ENCODE results near the gene PRKCH. TPM values are rescaled to one million over a fixed set of nuclear protein-coding genes. Genes with fewer than 3 reads are reported as not detected.

Gene PRKCH
- total RNA-seq, 5 donors from 2014 or later (not counting 1 experiment from before 2014, with no cell fraction given), result 267 to 436 (median 326) TPM

DNA sequence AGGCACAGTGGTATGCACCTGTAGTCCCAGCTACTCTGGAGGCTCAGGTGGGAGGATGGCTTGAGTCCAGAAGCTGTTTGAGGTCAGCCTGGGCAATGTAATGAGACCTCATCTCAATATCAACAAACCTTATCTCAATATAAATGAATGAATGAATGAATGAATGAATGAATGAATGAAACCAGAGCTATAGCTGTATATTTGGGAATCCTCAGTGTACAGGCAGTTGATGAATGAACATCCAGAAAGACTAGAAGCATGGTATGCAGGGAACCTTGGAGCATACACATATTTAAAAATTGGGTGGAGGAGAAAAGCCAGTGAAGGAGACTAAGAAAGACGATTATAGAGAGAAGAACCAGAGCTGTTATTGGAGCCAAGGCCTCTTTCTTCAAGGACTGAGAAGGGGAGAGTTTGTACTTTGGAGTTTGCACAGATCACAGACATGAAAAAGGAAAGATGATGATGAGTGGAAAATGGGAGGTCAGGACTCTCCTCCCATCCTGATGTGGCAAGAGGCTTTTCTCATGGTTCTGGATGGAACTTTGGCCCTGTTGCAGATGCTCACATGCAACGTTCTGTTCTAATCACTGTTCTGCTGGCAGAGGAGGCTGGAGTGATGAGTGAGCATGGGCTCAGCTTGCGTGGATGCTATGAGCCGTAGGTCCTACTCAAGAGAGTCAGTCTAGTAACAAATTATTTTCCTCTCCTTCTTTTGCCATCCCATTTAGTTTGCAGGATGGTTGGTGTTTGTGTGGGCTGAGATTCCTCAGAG lies 114.4 kb downstream of the PRKCH start:
- no peaks in the 10 kb centered on the region for H3K9me3 ChIP-seq
- H3K27me3 ChIP-seq (replicated peaks in 1 of 2; ENCODE audit: control insufficient read depth in 2 of 2, extremely low read depth in 1 of 2, insufficient read depth in 2 of 2, low read length in 1 of 2), result no peaks in the 10 kb centered on the region
- H3K4me3 ChIP-seq (ENCODE audit: control insufficient read depth in 1 of 2, extremely low read depth in 1 of 2, low read length in 1 of 2), result no peak overlapping the region
- Mint-ChIP-seq H3K4me1 (peaks cover 94 to 99% (median 94%) of the 10 kb centered on the region in 3 donors), H3K27me3 (no peaks in the 10 kb centered on the region), H3K9me3 (peaks cover 0 to 6% (median 0%) of the 10 kb centered on the region in 3 donors), H3K36me3 (peaks cover 31% of the 10 kb centered on the region), H3K27ac (peak overlapping the region; percentile 89 to 93), H3K4me3 (no peak overlapping the region)
- DNase-seq (no peak), ATAC-seq (replicated peaks in 1 of 4) (no peak)
- 29% methylated on average over 1 of the region's 4 CpGs for WGBS (ENCODE audit: insufficient coverage)
- ChIA-PET POLR2A (interaction anchor here (0.5 to 1.2 kb wide), 4 partner anchors 9 to 328 kb away, joined by 4 to 9 read pairs (median 4); no protein-coding TSS in a partner anchor), CTCF (no interaction called here)
- peaks cover 0 to 14% of the 10 kb centered on the region in 2 donors for H3K36me3 ChIP-seq (ENCODE audit: control insufficient read depth in 2 of 2, extremely low read depth in 1 of 2, insufficient read depth in 1 of 2, low read length in 1 of 2)
- H3K27ac ChIP-seq (ENCODE audit: low read length), result peak overlapping the region; percentile 46
- H3K4me1 ChIP-seq (ENCODE audit: control insufficient read depth in 1 of 2, extremely low read depth in 1 of 2, insufficient read depth in 2 of 2, low read length in 2 of 2), result peaks cover 65 to 71% of the 10 kb centered on the region in 2 experiments

DNA sequence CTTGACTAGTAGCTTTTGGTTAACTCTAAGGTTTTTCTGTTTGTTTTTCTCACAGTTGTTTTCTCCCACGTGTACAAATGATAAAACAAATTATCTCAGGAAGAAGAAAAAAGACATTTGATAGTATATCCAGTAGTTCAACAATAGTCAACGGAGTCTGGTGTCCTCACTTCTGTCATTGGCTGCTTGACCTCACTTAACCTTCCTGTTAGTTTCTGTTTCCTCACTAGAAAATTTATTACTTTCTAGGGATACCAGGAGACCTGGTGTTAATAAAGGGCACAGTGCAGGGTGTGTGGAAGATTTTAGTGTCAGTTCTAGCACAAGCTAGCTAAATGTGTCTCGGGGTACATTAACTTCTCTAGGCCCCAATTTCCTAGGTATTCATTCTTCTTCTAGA lies 116.0 kb downstream of the PRKCH start:
- no peak overlapping the region for H3K4me3 ChIP-seq (ENCODE audit: control insufficient read depth in 1 of 2, extremely low read depth in 1 of 2, low read length in 1 of 2)
- no peaks in the 10 kb centered on the region for H3K9me3 ChIP-seq
- H3K27ac ChIP-seq (ENCODE audit: low read length), result peak overlapping the region; percentile 77
- Mint-ChIP-seq H3K27me3 (no peaks in the 10 kb centered on the region), H3K4me1 (peaks cover 90 to 98% (median 93%) of the 10 kb centered on the region in 3 donors), H3K4me3 (peak overlapping the region; percentile 28 to 84 (median 69)), H3K27ac (peak overlapping the region; percentile 93 to 96), H3K36me3 (peaks cover 25% of the 10 kb centered on the region), H3K9me3 (no peaks in the 10 kb centered on the region)
- H3K36me3 ChIP-seq (ENCODE audit: control insufficient read depth in 2 of 2, extremely low read depth in 1 of 2, insufficient read depth in 1 of 2, low read length in 1 of 2), result peaks cover 0 to 10% of the 10 kb centered on the region in 2 donors
- H3K27me3 ChIP-seq (replicated peaks in 1 of 2; ENCODE audit: control insufficient read depth in 2 of 2, extremely low read depth in 1 of 2, insufficient read depth in 2 of 2, low read length in 1 of 2), result no peaks in the 10 kb centered on the region
- CTCF ChIA-PET, result interaction anchor here (0.7 kb wide), 2 partner anchors 13 to 57 kb away, joined by 3 read pairs; no protein-coding TSS in a partner anchor
- DNase-seq (no peak), ATAC-seq (replicated peaks in 1 of 4) (no peak)
- POLR2A ChIA-PET, result interaction anchor here in 1 of 2 donors (0.7 to 1.0 kb wide), 2 partner anchors 156 to 325 kb away, joined by 3 to 13 read pairs; partner anchors contain the start of gene TMEM30B
- H3K4me1 ChIP-seq (ENCODE audit: control insufficient read depth in 1 of 2, extremely low read depth in 1 of 2, insufficient read depth in 2 of 2, low read length in 2 of 2), result peaks cover 68 to 75% of the 10 kb centered on the region in 2 experiments
- WGBS (ENCODE audit: insufficient coverage), result no CpG with 5 or more reads among the region's 3 CpGs

DNA sequence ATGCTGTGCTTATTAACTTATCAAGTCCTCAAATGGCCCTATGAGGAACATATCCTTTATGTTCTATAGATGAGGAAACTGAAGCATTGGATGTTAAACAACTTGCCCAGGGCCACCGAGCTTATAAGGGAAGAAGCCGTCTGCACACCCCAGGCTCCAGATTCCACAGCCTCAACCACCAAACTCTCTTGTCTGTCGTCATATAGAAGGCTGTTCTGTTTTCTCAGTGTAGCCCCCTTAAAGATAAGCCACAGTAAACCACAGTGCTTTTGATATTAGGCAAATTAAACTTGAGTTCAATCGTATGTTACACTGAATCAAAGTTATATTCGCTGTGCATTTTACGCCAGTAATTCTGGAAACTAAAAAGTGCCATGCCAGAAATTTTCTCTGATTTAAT lies 116.7 kb downstream of the PRKCH start:
- WGBS (ENCODE audit: insufficient coverage), result no CpG with 5 or more reads among the region's 6 CpGs
- peak overlapping the region; percentile 77 for H3K27ac ChIP-seq (ENCODE audit: low read length)
- H3K9me3 ChIP-seq, result no peaks in the 10 kb centered on the region
- Mint-ChIP-seq H3K9me3 (no peaks in the 10 kb centered on the region), H3K27ac (peak overlapping the region; percentile 93 to 96), H3K4me3 (peak overlapping the region; percentile 63 to 84 (median 69)), H3K4me1 (peaks cover 89 to 96% (median 94%) of the 10 kb centered on the region in 3 donors), H3K27me3 (no peaks in the 10 kb centered on the region), H3K36me3 (peaks cover 24% of the 10 kb centered on the region)
- peaks cover 0 to 10% of the 10 kb centered on the region in 2 donors for H3K36me3 ChIP-seq (ENCODE audit: control insufficient read depth in 2 of 2, extremely low read depth in 1 of 2, insufficient read depth in 1 of 2, low read length in 1 of 2)
- H3K4me1 ChIP-seq (ENCODE audit: control insufficient read depth in 1 of 2, extremely low read depth in 1 of 2, insufficient read depth in 2 of 2, low read length in 2 of 2), result peaks cover 69 to 75% of the 10 kb centered on the region in 2 experiments
- peak in 1 of 4 experiments; percentile 44 for ATAC-seq (replicated peaks in 1 of 4)
- peak in 7 of 35 experiments; percentile 16 to 49 (median 26) for DNase-seq
- H3K27me3 ChIP-seq (replicated peaks in 1 of 2; ENCODE audit: control insufficient read depth in 2 of 2, extremely low read depth in 1 of 2, insufficient read depth in 2 of 2, low read length in 1 of 2), result no peaks in the 10 kb centered on the region
- H3K4me3 ChIP-seq (ENCODE audit: control insufficient read depth in 1 of 2, extremely low read depth in 1 of 2, low read length in 1 of 2), result no peak overlapping the region
- ChIA-PET CTCF (no interaction called here), POLR2A (interaction anchor here in 1 of 2 donors (1.0 kb wide), 1 partner anchor 157 kb away, joined by 13 read pairs; the partner anchor contains the start of gene TMEM30B)

GRCh38 chr14:61438497-61438859 lies 117.1 kb downstream of the PRKCH start:
- H3K36me3 ChIP-seq (ENCODE audit: control insufficient read depth in 2 of 2, extremely low read depth in 1 of 2, insufficient read depth in 1 of 2, low read length in 1 of 2), result peaks cover 0 to 10% of the 10 kb centered on the region in 2 donors
- CTCF ChIA-PET, result no interaction called here

DNA sequence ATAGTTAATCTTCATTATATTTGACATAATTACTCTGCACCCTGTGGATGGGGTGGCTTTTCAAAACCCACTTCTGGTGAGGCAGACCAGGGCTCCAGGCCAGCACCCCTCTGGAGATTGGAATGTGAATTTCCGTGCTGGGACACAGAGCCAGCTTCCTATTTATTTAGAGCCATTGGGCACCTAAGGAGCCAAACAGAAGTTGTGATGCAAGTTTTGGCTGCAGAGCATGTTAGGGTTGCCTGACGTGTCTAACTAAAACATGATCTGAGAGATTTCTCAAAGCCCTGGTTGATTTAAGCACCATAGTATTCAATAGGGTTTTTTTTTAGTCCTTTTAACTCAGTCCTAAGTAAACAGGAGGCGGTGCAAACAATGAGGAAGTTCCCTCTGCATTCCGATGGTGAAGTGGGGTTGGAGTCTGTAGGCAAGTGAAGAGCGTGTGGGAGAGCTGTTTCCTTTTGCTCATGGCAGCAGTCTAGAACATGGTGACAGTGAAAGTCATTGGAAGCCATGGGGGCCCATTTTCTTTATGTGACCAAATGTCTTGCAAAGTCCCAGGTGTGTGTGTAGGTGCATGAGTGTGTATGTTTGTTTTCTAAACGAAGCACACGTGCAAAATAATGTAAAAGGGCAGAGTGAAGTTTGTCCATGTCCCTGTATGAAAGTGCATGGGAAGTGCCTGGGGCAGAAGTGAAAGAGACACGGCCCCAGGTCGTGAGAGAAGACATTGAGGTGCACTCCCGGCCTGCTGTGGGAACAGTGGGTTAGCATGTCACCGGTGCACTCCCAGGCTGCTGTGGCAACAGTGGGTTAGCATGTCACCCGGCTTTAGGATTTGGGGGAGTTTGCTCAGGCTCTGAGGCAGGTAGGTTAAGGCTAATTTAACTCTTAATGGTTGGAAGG lies 117.7 kb downstream of the PRKCH start:
- Mint-ChIP-seq H3K27ac (peak overlapping the region; percentile 93 to 96), H3K9me3 (no peaks in the 10 kb centered on the region)
- POLR2A ChIA-PET, result no interaction called here

More at GRCh38 chr14:61438497-61438859, 117.1 kb downstream of the PRKCH start:
- no peaks in the 10 kb centered on the region for H3K27me3 ChIP-seq (replicated peaks in 1 of 2; ENCODE audit: control insufficient read depth in 2 of 2, extremely low read depth in 1 of 2, insufficient read depth in 2 of 2, low read length in 1 of 2)
- H3K27ac ChIP-seq (ENCODE audit: low read length), result peak overlapping the region; percentile 77
- Mint-ChIP-seq H3K27me3 (no peaks in the 10 kb centered on the region), H3K27ac (peak overlapping the region; percentile 93 to 96), H3K4me1 (peaks cover 89 to 96% (median 94%) of the 10 kb centered on the region in 3 donors), H3K9me3 (no peaks in the 10 kb centered on the region), H3K36me3 (peaks cover 21% of the 10 kb centered on the region), H3K4me3 (peak overlapping the region; percentile 63 to 84 (median 69))
- POLR2A ChIA-PET, result no interaction called here
- DNase-seq (no peak), ATAC-seq (replicated peaks in 1 of 4) (no peak)
- WGBS (ENCODE audit: insufficient coverage), result no CpG with 5 or more reads among the region's 2 CpGs
- peaks cover 69 to 76% of the 10 kb centered on the region in 2 experiments for H3K4me1 ChIP-seq (ENCODE audit: control insufficient read depth in 1 of 2, extremely low read depth in 1 of 2, insufficient read depth in 2 of 2, low read length in 2 of 2)
- no peaks in the 10 kb centered on the region for H3K9me3 ChIP-seq
- peak overlapping the region in 1 of 2 donors; percentile 23 for H3K4me3 ChIP-seq (ENCODE audit: control insufficient read depth in 1 of 2, extremely low read depth in 1 of 2, low read length in 1 of 2)

More for the DNA sequence above, 117.7 kb downstream of the PRKCH start:
- peak in 27 of 35 experiments; percentile 27 to 73 (median 39) for DNase-seq
- no peaks in the 10 kb centered on the region for H3K27me3 Mint-ChIP-seq
- Histone ChIP-seq H3K4me1 (ENCODE audit: control insufficient read depth in 1 of 2, extremely low read depth in 1 of 2, insufficient read depth in 2 of 2, low read length in 2 of 2) (peaks cover 68 to 77% of the 10 kb centered on the region in 2 experiments), H3K27me3 (replicated peaks in 1 of 2; ENCODE audit: control insufficient read depth in 2 of 2, extremely low read depth in 1 of 2, insufficient read depth in 2 of 2, low read length in 1 of 2) (no peaks in the 10 kb centered on the region), H3K9me3 (no peaks in the 10 kb centered on the region), H3K36me3 (ENCODE audit: control insufficient read depth in 2 of 2, extremely low read depth in 1 of 2, insufficient read depth in 1 of 2, low read length in 1 of 2) (peaks cover 0 to 10% of the 10 kb centered on the region in 2 donors), H3K27ac (ENCODE audit: low read length) (peak overlapping the region; percentile 77), H3K4me3 (ENCODE audit: control insufficient read depth in 1 of 2, extremely low read depth in 1 of 2, low read length in 1 of 2) (peak overlapping the region; percentile 15 to 23)
- ATAC-seq (replicated peaks in 1 of 4), result peak; percentile 50 to 61 (median 54)
- peaks cover 20% of the 10 kb centered on the region for H3K36me3 Mint-ChIP-seq
- WGBS (ENCODE audit: insufficient coverage), result 4% methylated on average over 9 of the region's 12 CpGs
- H3K4me3 Mint-ChIP-seq, result peak overlapping the region; percentile 63 to 84 (median 69)
- CTCF ChIA-PET, result no interaction called here
- H3K4me1 Mint-ChIP-seq, result peaks cover 89 to 96% (median 94%) of the 10 kb centered on the region in 3 donors

Measured in T-cell (primary cell).